Stomach smooth muscle (tissue), 2 donors: Measurements from ENCODE around the gene FBXL19.
A peak's percentile ranks its signal among the peaks of the same experiment; 100 is the strongest.

ENCODE experiments used
- H3K27ac ChIP-seq: one replicate; pipeline ENCODE4 v1.7.0; 2013; ENCODE audit warnings: mild to moderate bottlenecking, low read length, inconsistent platforms
- H3K27me3 ChIP-seq, 2 donors: one replicate each; pipeline ENCODE4 v1.7.0; 2013; ENCODE audit warnings: low read length in 2 of 2; ENCODE audit not compliant: insufficient read depth in 2 of 2, control insufficient read depth in 1 of 2
- H3K36me3 ChIP-seq, 2 donors: one replicate each; pipeline ENCODE4 v1.7.0; 2013; ENCODE audit warnings: low read length in 2 of 2; ENCODE audit not compliant: control insufficient read depth in 2 of 2, insufficient read depth in 2 of 2
- H3K4me1 ChIP-seq: one replicate; pipeline ENCODE4 v1.7.0; 2013; ENCODE audit warnings: low read length; ENCODE audit not compliant: control insufficient read depth, insufficient read depth
- H3K4me3 ChIP-seq, 2 donors: one replicate each; pipeline ENCODE4 v1.7.0; 2013; ENCODE audit warnings: low read length in 2 of 2
- H3K9ac ChIP-seq, 2 donors: one replicate each; pipeline ENCODE4 v1.7.0; 2013; ENCODE audit warnings: low read length in 2 of 2, mild to moderate bottlenecking in 1 of 2
- H3K9me3 ChIP-seq, 2 donors: one replicate each; pipeline ENCODE4 v1.7.0; 2013; ENCODE audit warnings: low read length in 2 of 2; ENCODE audit not compliant: control insufficient read depth in 2 of 2
- donor health status: healthy.
- donor health status: Pancreatic carcinoma.

The FBXL19 gene, protein sequence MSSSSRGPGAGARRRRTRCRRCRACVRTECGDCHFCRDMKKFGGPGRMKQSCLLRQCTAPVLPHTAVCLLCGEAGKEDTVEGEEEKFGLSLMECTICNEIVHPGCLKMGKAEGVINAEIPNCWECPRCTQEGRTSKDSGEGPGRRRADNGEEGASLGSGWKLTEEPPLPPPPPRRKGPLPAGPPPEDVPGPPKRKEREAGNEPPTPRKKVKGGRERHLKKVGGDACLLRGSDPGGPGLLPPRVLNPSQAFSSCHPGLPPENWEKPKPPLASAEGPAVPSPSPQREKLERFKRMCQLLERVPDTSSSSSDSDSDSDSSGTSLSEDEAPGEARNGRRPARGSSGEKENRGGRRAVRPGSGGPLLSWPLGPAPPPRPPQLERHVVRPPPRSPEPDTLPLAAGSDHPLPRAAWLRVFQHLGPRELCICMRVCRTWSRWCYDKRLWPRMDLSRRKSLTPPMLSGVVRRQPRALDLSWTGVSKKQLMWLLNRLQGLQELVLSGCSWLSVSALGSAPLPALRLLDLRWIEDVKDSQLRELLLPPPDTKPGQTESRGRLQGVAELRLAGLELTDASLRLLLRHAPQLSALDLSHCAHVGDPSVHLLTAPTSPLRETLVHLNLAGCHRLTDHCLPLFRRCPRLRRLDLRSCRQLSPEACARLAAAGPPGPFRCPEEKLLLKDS

DNA sequence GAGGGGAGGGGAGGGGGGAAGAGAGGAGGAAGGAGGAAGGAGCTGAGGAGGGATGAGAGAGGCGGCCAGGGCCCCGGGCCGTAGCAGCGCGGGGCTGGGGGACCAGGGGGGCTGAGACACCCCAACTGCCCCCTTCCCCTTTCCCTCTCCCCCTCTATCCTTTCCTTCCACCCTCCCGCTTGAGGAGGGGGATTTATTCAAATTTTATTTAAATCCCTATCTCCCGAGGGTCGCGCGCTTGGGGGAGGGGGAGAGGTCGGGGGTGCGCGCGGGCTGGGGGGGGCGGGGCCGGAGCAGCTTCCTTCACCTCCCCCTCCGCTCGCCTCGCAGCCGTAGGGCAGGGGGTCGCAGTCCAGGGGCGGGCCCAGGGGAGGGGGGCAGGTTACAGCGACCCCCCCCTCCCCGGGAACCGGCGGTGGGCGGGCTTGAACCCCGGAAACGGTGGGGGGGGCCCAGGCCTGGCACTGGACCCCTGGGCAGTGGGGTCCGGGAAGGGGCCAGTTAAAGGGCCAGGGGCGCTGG lies at the start of gene FBXL19:
Gene FBXL19 (plus strand): TSS at position 19 of the 522 bp plus-strand sequence. CDS start 2,183 bp downstream, outside the sequence.
- H3K9me3 ChIP-seq = no peaks in the 10 kb centered on the region
- peak within 1 kb of the TSS; percentile 70 to 96 for H3K9ac ChIP-seq
- peak within 1 kb of the TSS; percentile 81 to 95 for H3K4me3 ChIP-seq
- H3K4me1 ChIP-seq = peaks cover 23% of the 10 kb centered on the region
- no peaks in the 10 kb centered on the region for H3K27me3 ChIP-seq
- H3K36me3 ChIP-seq = no peaks in the 10 kb centered on the region
- H3K27ac ChIP-seq = peak within 1 kb of the TSS; percentile 97

DNA sequence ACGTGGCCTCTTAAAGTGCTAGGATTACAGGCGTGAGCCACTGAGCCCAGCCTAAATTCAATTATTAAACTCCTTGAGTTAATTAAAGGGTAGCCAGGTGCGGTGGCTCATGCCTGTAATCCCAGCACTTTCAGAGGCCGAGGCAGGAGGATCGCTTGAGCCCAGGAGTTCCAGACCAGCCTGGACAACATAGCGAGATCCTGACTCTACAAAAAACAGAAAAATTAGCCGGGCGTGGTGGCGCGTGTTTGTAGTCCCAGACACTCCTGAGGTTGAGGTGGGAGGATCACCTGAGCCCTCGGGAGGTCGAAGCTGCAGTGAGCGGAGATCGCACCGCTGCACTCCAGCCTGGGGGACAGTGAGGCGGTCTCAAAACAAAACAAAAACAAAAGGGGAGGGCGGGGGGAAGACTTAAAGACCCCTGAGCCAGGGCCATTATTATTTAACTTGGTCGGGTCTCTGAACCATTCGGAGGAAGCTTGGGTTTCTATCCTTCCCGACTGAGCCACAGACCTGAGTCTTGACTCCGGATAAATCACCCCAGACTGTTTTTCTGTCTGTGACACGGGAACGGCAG lies 49.0 kb upstream of the FBXL19 start:
- Histone ChIP-seq H3K27me3 (no peaks in the 10 kb centered on the region), H3K4me3 (peak overlapping the region; percentile 67 to 92), H3K9me3 (no peaks in the 10 kb centered on the region), H3K4me1 (peaks cover 24% of the 10 kb centered on the region), H3K27ac (peak overlapping the region; percentile 89), H3K36me3 (peaks cover 6% of the 10 kb centered on the region in 2 donors), H3K9ac (peak overlapping the region; percentile 95 to 96)

DNA sequence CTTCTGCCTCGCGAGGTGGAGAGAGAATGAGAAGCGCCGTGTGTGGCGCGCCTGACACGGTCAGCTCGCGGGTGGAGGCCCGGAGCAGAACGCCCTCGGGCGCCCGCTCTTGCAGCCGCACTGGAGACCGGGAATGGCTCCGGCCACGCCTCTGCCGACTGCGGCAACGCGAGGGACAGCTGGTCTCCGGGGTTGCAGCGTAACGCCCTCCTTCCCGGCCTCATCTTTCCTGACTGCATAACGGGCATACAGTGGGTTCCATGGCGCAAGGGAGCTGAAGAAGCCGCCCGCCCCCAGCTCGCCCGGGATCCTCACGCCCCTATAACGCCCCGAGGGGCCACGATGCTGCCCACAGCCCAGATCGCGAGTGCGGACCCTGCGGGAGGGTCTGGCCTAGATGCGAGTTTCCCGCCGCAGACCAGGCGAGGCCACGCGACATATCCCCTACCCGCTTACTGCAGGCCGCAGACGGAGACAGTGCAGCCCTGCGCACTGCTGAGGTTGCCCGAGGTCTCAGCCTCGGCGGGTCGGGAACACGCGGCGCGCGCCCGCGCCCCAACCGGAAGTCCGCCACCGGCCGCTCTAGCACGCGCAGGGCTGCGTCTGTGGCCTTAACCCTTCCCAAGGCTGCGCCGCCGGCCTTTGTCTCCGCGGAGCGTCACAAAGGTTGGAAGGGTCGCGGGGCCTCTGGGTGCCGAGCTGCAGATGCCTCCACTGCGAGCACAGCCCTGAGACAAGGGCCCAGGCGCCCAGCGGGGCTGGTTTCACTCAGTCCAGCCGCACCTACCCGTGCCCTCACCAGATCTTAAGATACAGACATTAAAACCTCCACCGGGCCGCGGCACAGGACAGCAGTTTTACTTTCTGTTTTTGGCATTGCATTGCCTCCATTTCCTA lies 48.3 kb upstream of the FBXL19 start:
- H3K27me3 ChIP-seq = no peaks in the 10 kb centered on the region

DNA sequence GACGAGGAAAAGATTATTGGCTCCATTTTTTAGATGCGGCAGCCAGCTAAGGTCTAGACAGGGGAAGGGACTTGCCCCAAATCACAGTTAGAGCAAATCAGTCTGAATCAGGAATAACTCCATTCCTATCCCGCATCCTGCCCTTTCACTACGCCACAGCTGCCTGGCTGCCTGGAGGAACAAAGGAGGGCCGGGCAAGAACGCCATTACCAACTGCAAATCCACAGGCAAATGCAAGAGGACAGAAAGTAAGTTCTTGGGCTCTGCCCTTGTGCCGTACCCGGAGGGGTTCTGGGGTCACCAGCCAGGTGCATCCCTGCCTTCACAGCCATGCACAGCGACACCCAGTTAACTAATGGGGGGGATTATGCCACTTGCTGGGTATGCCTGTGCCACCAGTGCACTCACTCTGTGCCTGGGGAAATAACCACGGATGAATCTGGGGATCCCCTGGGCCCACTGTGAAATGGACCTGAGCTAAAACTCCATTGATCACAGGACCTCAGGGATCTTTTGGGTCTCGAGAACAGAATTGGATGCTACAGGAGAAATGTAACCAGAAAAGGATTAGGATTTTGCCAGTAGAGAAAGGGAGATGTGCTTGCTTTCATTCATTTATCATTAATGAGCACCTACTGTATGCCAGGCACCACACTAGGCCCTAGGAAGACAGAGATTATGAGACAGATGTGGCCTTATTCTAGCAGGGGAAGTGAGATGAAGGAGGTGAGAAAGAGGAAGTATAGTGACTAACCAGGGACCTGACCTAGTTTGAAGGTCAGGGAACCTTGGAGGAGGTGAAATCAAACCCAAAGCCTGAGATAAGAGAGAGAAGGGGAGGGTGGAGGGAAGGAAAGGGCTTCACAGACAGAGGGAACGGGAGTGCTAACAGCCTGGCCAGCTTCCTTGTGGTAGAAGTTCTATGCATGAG lies 47.2 kb upstream of the FBXL19 start:
- H3K4me3 ChIP-seq = peak overlapping the region; percentile 67 to 92
- no peaks in the 10 kb centered on the region for H3K27me3 ChIP-seq

More for the DNA sequence above, 48.3 kb upstream of the FBXL19 start:
- Histone ChIP-seq H3K36me3 (peaks cover 6 to 8% of the 10 kb centered on the region in 2 donors), H3K4me1 (peaks cover 24% of the 10 kb centered on the region), H3K4me3 (peak overlapping the region; percentile 67 to 92), H3K9ac (peak overlapping the region; percentile 95 to 96), H3K27ac (peak overlapping the region; percentile 89), H3K9me3 (no peaks in the 10 kb centered on the region)

DNA sequence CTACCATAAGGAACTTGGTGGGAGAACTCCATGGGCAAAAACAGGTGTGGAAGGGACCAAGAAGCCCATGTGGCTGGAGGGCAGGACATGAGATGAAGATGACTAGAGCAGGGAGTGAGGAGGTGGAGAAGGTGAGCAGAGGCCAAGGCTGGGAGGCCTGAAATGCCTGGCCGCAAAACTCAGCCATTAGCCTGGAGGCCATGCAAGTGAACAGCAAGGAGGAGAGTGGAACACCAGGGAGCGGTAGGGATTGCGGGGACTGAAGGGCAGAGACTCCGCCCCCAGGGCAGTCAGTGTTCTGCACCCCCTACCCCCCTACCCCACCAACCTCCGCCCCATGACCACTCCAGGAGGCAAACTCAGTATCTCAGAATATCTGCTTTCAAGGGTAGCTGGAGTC lies 46.5 kb upstream of the FBXL19 start:
- H3K9me3 ChIP-seq = no peaks in the 10 kb centered on the region
- H3K36me3 ChIP-seq = peaks cover 6 to 10% of the 10 kb centered on the region in 2 donors
- no peaks in the 10 kb centered on the region for H3K27me3 ChIP-seq
- peaks cover 24% of the 10 kb centered on the region for H3K4me1 ChIP-seq
- peak overlapping the region; percentile 67 to 92 for H3K4me3 ChIP-seq
- H3K9ac ChIP-seq = peak overlapping the region; percentile 95 to 96
- peak overlapping the region; percentile 89 for H3K27ac ChIP-seq

More for the DNA sequence above, 47.2 kb upstream of the FBXL19 start:
- peaks cover 6 to 8% of the 10 kb centered on the region in 2 donors for H3K36me3 ChIP-seq
- peak overlapping the region; percentile 89 for H3K27ac ChIP-seq
- H3K4me1 ChIP-seq = peaks cover 24% of the 10 kb centered on the region
- peak overlapping the region; percentile 95 to 96 for H3K9ac ChIP-seq
- H3K9me3 ChIP-seq = no peaks in the 10 kb centered on the region

DNA sequence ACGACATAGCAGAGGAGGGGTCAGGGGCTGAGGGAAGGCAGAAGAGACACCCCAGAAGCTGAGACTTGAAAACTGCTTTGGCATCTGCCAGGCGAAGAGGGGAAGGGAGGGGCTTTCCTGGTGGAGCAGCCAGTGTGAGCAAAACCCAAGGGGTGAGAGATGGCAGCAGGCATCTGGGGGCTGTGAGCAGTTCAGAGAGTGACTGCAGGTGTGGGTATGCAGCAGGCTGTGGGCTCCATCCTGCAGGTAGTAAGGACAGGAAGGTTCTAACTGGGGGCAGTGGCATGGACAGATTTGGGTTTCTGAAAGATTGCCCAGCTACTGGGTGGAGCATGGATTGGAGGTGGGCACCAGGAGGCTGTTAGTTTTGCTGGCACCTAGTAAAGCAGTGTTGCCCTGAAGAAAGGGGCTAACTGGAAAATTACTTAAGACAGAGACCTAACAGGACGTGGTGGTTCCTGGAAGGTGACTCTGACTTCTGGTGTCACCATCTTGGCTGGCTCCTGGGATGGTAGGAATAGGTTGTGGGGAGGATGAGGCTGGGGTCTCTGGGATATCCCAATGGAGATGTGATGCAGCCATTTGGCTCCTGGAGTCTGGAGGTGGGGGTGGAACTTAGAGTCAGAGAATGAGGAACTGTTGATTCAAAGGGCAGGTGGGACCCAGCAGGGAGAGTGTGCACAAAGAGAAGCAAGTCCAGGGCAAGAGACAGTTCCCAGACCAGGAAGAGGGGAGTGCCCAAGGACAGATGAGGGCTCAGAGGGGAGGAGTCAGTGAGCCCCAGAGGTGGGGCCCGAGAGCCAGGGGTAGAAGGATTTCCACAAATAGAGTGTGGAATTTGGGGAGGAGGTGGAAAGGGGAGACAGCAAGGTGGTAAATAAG lies 40.7 kb upstream of the FBXL19 start:
- Histone ChIP-seq H3K9ac (peak overlapping the region in 1 of 2 donors; percentile 21), H3K4me3 (no peak overlapping the region), H3K4me1 (no peaks in the 10 kb centered on the region), H3K27me3 (no peaks in the 10 kb centered on the region), H3K36me3 (peaks cover 18 to 27% of the 10 kb centered on the region in 2 donors), H3K27ac (no peak overlapping the region), H3K9me3 (no peaks in the 10 kb centered on the region)

DNA sequence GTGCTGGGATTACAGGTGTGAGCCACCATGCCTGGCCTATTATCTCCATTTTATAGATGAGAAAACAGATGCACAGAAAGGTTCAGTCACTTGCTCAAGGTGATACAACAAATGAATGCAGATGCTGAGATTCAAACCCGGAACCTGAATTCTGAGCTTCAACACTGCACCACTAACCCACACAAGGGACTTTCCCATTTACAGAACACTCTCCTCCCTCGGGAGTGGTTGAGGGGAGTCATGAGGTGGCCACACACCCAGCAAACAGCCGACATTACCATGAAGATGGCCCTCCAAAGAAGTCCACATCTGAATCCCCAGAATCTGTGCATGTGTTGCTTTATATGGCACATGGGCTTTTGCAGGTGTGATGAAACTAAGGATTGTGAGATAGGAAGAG lies 38.6 kb upstream of the FBXL19 start:
- H3K4me1 ChIP-seq = no peaks in the 10 kb centered on the region
- peaks cover 20 to 29% of the 10 kb centered on the region in 2 donors for H3K36me3 ChIP-seq
- no peak overlapping the region for H3K27ac ChIP-seq
- no peaks in the 10 kb centered on the region for H3K9me3 ChIP-seq
- no peak overlapping the region for H3K4me3 ChIP-seq
- no peaks in the 10 kb centered on the region for H3K27me3 ChIP-seq
- no peak overlapping the region for H3K9ac ChIP-seq

DNA sequence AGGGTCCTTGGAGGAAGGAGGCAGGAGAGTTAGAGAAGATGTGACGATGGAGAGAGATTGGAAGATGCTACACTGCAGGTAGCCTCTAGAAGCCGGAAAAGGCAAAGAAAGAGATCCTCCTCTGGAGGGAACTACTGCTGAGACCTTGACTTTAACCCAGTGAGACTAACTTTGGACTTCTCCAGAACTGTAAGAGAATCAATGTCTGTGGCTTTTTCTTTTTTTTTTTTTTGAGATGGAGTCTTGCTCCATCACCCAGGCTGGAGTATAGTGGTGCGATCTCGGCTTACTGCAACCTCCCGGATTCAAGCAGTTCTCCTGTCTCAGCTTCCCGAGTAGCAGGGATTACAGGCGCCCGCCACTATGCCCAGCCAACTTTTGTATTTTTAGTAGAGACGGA lies 38.2 kb upstream of the FBXL19 start:
- Histone ChIP-seq H3K9me3 (no peaks in the 10 kb centered on the region), H3K36me3 (peaks cover 20 to 29% of the 10 kb centered on the region in 2 donors), H3K4me3 (no peak overlapping the region), H3K27me3 (no peaks in the 10 kb centered on the region), H3K9ac (no peak overlapping the region), H3K4me1 (no peaks in the 10 kb centered on the region), H3K27ac (no peak overlapping the region)

DNA sequence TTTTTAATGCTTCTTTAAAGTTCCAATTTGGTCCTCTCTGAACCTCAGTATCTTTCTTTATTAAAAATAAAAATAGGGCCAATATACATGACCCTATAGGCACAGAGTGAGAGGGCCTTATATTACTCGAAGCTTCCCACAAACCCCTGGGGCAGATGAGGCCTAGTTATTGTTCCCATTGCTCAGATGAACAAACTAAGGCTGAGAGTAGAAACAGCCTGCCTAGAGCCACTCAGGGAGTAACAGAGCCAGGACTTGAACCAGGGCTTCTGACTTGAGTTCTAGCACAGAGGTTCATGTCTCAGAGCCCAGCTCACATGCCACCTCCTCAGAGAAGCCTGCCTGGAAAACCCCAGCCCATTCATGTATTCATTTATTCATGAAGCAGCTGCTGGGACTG lies 37.2 kb upstream of the FBXL19 start:
- H3K27me3 ChIP-seq = no peaks in the 10 kb centered on the region
- H3K9me3 ChIP-seq = no peaks in the 10 kb centered on the region
- no peak overlapping the region for H3K4me3 ChIP-seq
- H3K4me1 ChIP-seq = no peaks in the 10 kb centered on the region
- H3K27ac ChIP-seq = no peak overlapping the region
- peaks cover 20 to 29% of the 10 kb centered on the region in 2 donors for H3K36me3 ChIP-seq
- H3K9ac ChIP-seq = no peak overlapping the region
